K562 (cell line): ENCODE data around the gene RNF115.

Experiments used
- MTA1 ChIP-seq: fragments of 450-650 bp; IDR thresholded peaks from 2 replicates; pipeline ENCODE4 v1.6.1; 2017; ENCODE audit warnings: borderline replicate concordance
- PTRF ChIP-seq: fragments of 450-650 bp; IDR thresholded peaks from 2 replicates; pipeline ENCODE4 v1.6.1; 2016; ENCODE audit warnings: mild to moderate bottlenecking, missing genetic modification characterization, missing compliant biosample characterization
- ZNF175 ChIP-seq: fragments of 200-800 bp; sonication (Bioruptor generic); IDR thresholded peaks from 2 replicates; pipeline ENCODE4 v1.6.1; 2016; ENCODE audit warnings: low read depth, mild to moderate bottlenecking, missing genetic modification characterization, missing compliant biosample characterization
- ZNF668 ChIP-seq: fragments of 250-450 bp; sonication (Bioruptor Pico); IDR thresholded peaks from 2 replicates; pipeline ENCODE4 v1.8.0; 2022; ENCODE audit warnings: mild to moderate bottlenecking, inconsistent platforms
- TF ChIP-seq, protein P1 (sequence below): fragments of 450-650 bp; IDR thresholded peaks from 2 replicates; pipeline ENCODE4 v1.6.1; 2016
- TF ChIP-seq, protein P2 (sequence below): sonication (generic); formaldehyde crosslinking; IDR thresholded peaks from 2 replicates; pipeline ENCODE4 v1.9.0; 2022; ENCODE audit warnings: mild to moderate bottlenecking, missing genetic modification reagents

DNA sequence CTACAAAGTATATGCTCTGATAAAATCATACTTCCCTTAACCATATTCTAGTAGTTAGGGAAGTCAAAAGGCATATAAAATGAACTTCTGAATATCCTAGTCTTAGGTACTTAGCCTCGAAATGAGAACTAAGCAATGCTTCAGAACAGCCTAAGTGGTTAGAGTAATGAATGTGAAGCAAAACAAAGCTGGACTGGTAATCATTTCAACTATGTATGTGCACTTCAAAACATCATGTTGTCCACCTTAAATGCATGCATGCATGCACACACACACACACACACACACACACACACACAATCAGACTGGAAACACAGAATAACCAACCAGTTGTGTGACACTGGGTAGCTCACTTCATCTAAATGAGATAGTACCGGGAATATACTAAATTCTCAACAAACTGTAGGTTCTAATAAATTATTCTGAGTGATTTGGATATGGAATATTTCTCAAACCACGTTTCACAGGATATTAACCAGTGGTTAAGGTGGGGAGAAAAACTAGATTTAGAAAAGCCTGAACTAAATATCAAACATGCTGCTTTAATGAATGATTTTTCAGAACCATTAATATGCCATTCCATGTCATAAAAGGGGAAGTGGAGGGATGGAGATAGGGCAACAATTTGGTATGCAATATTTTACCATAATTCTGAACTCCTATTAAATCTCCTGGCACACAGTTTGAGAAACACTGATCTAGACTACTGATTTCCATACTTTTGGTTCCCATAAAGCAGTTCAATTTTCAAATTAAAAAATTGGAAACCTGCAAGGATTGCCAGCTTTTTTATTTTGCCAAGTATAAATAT, 19.5 kb downstream of the RNF115 start:
- TF ChIP-seq, protein P1, sequence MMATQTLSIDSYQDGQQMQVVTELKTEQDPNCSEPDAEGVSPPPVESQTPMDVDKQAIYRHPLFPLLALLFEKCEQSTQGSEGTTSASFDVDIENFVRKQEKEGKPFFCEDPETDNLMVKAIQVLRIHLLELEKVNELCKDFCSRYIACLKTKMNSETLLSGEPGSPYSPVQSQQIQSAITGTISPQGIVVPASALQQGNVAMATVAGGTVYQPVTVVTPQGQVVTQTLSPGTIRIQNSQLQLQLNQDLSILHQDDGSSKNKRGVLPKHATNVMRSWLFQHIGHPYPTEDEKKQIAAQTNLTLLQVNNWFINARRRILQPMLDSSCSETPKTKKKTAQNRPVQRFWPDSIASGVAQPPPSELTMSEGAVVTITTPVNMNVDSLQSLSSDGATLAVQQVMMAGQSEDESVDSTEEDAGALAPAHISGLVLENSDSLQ: no peak
- no peak for TF ChIP-seq PTRF (tag)
- TF ChIP-seq, protein P2, sequence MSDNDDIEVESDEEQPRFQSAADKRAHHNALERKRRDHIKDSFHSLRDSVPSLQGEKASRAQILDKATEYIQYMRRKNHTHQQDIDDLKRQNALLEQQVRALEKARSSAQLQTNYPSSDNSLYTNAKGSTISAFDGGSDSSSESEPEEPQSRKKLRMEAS: no peak
- no peak for TF ChIP-seq MTA1
- no peak for TF ChIP-seq ZNF175 (CRISPR knock-in tag)
- no peak for TF ChIP-seq ZNF668
